KMS-11 (cell line): ENCODE results near the gene CCDC3.

Experiments used
- H2AFZ ChIP-seq: fragments of 200-600 bp; sonication (generic); 2 replicates; pipeline ENCODE4 v1.6.1; 2016; ENCODE audit warnings: antibody characterized with exemption, mixed run types, low read depth
- H3K27ac ChIP-seq: fragments of 200-600 bp; sonication (generic); 2 replicates; pipeline ENCODE4 v1.6.1; 2016; ENCODE audit warnings: mild to moderate bottlenecking, mixed run types
- H3K27me3 ChIP-seq: fragments of 200-600 bp; sonication (generic); 2 replicates; pipeline ENCODE4 v1.6.1; 2017; ENCODE audit warnings: mild to moderate bottlenecking, low read depth, mixed run types, moderate library complexity; ENCODE audit not compliant: insufficient read depth
- H3K36me3 ChIP-seq: fragments of 200-600 bp; sonication (generic); 2 replicates; pipeline ENCODE4 v1.6.1; 2017; ENCODE audit warnings: mild to moderate bottlenecking, mixed run types; ENCODE audit not compliant: insufficient read depth
- H3K4me1 ChIP-seq: fragments of 200-600 bp; sonication (generic); 2 replicates; pipeline ENCODE4 v1.6.1; 2016; ENCODE audit warnings: mild to moderate bottlenecking, low read depth, mixed run types; ENCODE audit not compliant: poor library complexity, severe bottlenecking
- H3K4me2 ChIP-seq: fragments of 200-600 bp; sonication (generic); 2 replicates; pipeline ENCODE4 v1.7.0; 2016; ENCODE audit warnings: mild to moderate bottlenecking, mixed run types
- H3K4me3 ChIP-seq: fragments of 200-600 bp; sonication (generic); IDR thresholded peaks from 2 replicates; pipeline ENCODE4 v1.6.1; 2017; ENCODE audit warnings: low read depth, low read length, mixed read lengths; ENCODE audit not compliant: insufficient read depth
- H3K79me2 ChIP-seq: fragments of 200-600 bp; sonication (generic); 2 replicates; pipeline ENCODE4 v1.6.1; 2016; ENCODE audit warnings: low read depth, mixed run types; ENCODE audit not compliant: insufficient read depth
- H3K9ac ChIP-seq: fragments of 200-600 bp; sonication (generic); 2 replicates; pipeline ENCODE4 v1.6.1; 2016; ENCODE audit warnings: mild to moderate bottlenecking, mixed run types
- H4K20me1 ChIP-seq: fragments of 200-600 bp; sonication (generic); 2 replicates; pipeline ENCODE4 v1.6.1; 2016; ENCODE audit warnings: mild to moderate bottlenecking, mixed run types; ENCODE audit not compliant: insufficient read depth
- TF ChIP-seq, protein P1 (sequence below): fragments of 200-600 bp; sonication (generic); conservative IDR thresholded peaks from 2 replicates; pipeline ENCODE4 v1.6.1; 2017; ENCODE audit warnings: low read depth, mild to moderate bottlenecking, antibody characterized with exemption, low read length, moderate library complexity, mixed read lengths

The CCDC3 gene

DNA sequence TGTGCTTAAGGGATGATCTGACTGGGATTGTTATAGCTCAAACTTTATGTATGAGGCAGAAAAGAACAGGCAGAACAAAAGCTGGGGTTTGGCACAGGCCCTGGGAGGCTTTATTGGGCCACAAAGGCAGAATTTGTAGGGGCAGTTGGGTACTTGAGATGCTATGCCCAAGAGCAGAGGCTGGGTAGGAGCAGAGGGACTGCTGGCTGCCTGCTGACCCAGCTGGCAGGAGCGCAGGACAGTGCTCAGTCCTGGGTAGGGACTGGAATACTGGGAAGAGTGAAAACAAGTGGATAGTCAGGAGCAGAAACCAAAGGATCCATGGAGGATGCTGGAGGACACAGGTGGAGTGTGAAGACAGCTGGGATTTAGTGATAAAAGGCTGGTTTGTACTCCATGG lies 75.7 kb downstream of the CCDC3 start:
- H3K9ac ChIP-seq: no peak overlapping the region
- no peak overlapping the region for H3K27ac ChIP-seq
- no peaks in the 10 kb centered on the region for H4K20me1 ChIP-seq
- H3K4me2 ChIP-seq: no peak overlapping the region
- TF ChIP-seq, protein P1, sequence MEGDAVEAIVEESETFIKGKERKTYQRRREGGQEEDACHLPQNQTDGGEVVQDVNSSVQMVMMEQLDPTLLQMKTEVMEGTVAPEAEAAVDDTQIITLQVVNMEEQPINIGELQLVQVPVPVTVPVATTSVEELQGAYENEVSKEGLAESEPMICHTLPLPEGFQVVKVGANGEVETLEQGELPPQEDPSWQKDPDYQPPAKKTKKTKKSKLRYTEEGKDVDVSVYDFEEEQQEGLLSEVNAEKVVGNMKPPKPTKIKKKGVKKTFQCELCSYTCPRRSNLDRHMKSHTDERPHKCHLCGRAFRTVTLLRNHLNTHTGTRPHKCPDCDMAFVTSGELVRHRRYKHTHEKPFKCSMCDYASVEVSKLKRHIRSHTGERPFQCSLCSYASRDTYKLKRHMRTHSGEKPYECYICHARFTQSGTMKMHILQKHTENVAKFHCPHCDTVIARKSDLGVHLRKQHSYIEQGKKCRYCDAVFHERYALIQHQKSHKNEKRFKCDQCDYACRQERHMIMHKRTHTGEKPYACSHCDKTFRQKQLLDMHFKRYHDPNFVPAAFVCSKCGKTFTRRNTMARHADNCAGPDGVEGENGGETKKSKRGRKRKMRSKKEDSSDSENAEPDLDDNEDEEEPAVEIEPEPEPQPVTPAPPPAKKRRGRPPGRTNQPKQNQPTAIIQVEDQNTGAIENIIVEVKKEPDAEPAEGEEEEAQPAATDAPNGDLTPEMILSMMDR: no peak
- no peak overlapping the region for H2AFZ ChIP-seq
- no peak overlapping the region for H3K4me3 ChIP-seq
- H3K79me2 ChIP-seq: no peaks in the 10 kb centered on the region
- no peaks in the 10 kb centered on the region for H3K27me3 ChIP-seq
- H3K36me3 ChIP-seq: no peaks in the 10 kb centered on the region
- H3K4me1 ChIP-seq: no peaks in the 10 kb centered on the region

DNA sequence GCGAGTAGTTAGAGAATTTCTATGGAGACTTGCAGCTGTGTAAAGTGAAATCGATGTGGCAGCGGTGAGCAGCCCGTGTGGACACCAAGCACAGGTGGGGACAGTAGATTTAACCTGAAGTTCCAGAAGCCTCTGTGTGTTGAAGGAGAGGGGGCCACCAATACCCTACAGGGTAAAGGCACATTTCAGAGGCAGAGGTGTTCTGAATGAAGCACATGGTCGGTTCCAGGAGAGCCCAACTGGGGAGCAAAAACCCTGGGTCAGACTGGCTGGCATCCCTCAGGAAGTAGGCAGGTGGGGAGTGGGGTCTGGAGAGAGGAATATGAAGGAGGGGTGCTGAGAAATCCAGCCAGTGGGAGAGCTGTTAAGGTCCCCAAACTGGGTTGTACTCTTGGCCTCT lies 76.6 kb downstream of the CCDC3 start:
- H3K4me2 ChIP-seq: no peak overlapping the region
- H3K27me3 ChIP-seq: no peaks in the 10 kb centered on the region
- TF ChIP-seq, protein P1: no peak

DNA sequence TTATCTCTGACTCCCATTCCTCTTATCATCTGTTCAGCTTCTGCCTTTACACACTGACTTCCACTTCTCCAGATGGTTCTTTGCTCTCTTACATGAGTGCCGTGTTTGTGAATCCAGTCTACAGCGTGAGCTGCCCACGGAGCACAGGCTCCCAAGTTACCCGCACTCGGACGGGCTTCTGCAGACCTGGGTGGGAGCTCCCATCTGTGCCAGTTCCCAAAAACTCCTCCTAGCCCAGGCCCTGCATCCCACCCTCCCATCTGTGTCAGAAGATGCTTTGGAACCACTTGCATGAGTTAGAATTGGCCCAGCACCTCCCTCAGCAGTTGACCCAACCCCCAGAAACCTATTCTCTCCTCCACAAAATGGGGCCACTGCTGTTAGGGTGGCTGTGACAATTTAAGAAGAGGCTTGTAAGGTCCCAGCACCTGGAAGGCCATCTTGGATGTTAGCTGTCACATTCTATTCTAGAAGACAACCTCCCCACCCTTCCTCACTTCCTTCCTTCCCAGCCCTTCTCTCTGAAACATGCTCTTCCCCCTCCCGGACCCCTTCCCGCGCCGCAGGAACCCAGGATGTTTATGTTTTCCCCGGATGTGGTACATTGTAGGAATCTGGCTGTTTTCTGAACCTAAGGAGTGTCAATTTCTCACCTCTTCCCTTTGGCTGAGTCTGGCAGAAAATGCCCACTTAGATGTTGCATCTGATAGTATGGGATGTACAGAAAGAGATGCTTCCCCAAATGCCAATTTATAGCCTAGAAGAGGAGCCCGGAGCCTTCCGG lies 79.2 kb downstream of the CCDC3 start:
- TF ChIP-seq, protein P1: no peak
- Histone ChIP-seq H4K20me1 (no peaks in the 10 kb centered on the region), H3K4me1 (no peaks in the 10 kb centered on the region), H3K27me3 (no peaks in the 10 kb centered on the region), H3K4me3 (no peak overlapping the region), H3K79me2 (no peaks in the 10 kb centered on the region), H3K27ac (no peak overlapping the region), H2AFZ (no peak overlapping the region), H3K9ac (no peak overlapping the region), H3K4me2 (no peak overlapping the region), H3K36me3 (no peaks in the 10 kb centered on the region)

More for the DNA sequence above, 76.6 kb downstream of the CCDC3 start:
- no peaks in the 10 kb centered on the region for H3K4me1 ChIP-seq
- no peaks in the 10 kb centered on the region for H4K20me1 ChIP-seq
- no peak overlapping the region for H3K27ac ChIP-seq
- H3K9ac ChIP-seq: no peak overlapping the region
- H3K4me3 ChIP-seq: no peak overlapping the region
- H2AFZ ChIP-seq: no peak overlapping the region
- H3K79me2 ChIP-seq: no peaks in the 10 kb centered on the region
- no peaks in the 10 kb centered on the region for H3K36me3 ChIP-seq

DNA sequence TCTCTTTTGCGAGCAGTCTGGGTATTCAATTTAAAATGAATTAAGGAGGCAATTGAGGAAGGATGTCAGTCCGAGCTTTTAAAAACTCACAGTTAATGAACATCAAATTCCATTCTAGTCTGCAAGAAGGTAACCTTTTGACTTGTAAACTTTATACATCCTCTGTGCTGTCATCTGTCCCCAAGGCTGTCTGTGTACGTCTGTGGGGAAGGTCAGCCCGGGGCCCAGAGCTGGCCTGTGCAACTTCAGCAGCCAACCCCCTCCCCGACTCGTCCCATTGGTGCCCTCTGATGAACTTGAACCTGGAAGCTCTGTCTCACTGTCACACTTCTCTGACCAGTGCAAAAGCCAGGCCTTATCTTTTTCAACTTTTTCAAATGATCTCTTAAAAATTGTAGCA lies 80.3 kb downstream of the CCDC3 start:
- Histone ChIP-seq H3K79me2 (no peaks in the 10 kb centered on the region), H2AFZ (no peak overlapping the region), H3K4me3 (no peak overlapping the region), H3K4me2 (no peak overlapping the region), H3K27me3 (no peaks in the 10 kb centered on the region), H3K27ac (no peak overlapping the region), H3K4me1 (no peaks in the 10 kb centered on the region), H3K9ac (no peak overlapping the region), H4K20me1 (no peaks in the 10 kb centered on the region), H3K36me3 (no peaks in the 10 kb centered on the region)
- TF ChIP-seq, protein P1: no peak
